GM21723 (cell line): ENCODE measurements around the gene GPRC5B.

ENCODE experiments used
- ATAC-seq: cut with Tn5 transposase; IDR thresholded peaks from one replicate; pipeline ENCODE4 v1.9.1; 2021; ENCODE audit warnings: mild to moderate bottlenecking, moderate library complexity; ENCODE audit not compliant: unreplicated experiment

The GPRC5B gene

GRCh38 chr16:19874026-19874425 lies 10.6 kb downstream of the GPRC5B start:
- no peak for ATAC-seq

DNA sequence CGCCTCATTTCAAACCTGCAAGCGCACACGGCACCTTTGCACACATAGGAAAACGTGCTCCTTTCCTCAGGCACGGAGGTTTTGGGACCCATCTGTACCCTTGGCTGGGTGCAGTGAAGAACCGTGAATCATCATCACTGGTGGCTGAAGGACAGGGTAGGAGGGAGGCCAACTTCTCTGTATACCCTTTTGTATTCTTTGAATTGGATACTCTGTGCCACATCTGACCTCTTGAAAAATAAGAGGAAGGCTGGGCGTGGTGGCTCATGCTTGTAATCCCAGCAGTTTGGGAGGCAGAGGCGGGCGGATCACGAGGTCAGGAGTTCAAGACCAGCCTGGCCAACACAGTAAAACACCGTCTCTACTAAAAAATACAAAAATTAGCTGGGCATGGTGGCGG lies 11.7 kb downstream of the GPRC5B start:
- no peak for ATAC-seq

DNA sequence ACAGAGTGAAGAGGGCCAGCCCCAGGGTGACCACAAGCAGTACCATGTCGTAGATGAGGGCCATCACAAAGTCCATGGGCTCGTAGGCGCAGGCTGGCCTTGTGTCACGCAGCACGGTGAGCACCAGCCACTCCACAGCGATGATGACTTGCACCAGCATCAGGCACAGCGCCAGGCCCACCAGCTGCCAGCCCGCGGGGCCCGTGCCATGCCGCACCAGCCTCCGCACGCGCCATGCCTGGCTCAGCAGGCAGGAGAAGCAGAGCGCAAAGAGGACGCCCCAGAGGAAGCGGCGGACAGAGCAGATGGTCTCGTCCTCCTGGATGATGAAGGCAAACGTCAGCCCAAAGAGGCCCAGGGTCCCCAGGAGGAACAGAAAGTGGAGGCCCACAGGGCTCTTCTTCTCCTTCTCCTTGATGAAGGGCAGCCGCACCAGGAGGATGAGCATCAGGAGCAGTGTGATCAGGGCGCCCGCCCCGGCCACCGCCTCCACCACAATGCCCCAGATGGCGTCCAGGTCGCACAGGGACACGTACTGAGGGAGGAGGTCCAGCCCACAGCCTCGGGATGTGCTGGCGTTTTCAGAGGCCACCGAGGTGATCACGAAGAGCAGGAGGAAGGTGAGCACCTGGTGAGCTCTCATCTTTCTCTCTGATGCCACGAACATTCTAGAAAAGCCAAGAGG lies 12.3 kb downstream of the GPRC5B start:
- no peak for ATAC-seq

DNA sequence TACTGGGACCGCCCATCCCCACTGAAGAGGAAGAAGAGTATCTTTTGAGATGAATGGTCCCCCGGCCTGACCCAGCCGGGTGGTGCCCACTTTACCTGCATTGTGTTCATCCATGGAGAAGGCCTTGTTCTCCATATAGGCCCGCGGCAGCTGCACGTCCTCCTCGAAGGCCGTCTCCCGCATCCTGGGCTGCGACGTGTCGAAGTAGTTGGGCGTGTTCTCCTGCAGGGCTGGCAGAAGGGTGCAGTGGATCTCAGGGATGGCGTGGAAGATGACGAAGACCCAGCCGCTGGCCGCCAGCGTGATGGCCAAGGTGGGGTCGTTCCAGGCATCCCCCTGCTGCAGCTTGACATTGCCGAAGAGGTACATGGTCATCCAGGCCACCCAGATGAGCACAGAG lies 12.9 kb downstream of the GPRC5B start:
- ATAC-seq, result no peak

DNA sequence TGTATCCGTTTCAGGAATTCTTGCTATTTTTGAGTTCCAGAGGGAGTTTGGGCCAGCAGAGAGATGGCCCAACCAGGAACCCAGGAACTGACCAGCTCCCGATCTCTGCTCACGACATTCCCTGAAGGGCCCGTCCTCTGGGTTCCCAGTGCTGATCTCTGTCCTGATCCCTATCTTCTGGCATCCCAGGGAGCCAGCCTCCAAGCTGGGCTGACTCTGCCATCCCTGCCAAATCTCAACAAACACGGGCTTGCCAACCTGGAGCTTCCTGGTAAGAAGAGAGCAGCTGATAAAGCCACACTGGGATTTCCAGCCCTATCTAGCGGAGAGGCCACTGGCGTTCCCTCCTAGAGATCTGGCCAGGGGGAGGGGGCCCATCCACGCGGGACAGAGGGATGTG lies 16.2 kb downstream of the GPRC5B start:
- ATAC-seq, result no peak

GRCh38 chr16:19864566-19864965 lies 20.1 kb downstream of the GPRC5B start:
- ATAC-seq, result no peak

GRCh38 chr16:19863990-19864389 lies 20.7 kb downstream of the GPRC5B start:
- no peak for ATAC-seq

DNA sequence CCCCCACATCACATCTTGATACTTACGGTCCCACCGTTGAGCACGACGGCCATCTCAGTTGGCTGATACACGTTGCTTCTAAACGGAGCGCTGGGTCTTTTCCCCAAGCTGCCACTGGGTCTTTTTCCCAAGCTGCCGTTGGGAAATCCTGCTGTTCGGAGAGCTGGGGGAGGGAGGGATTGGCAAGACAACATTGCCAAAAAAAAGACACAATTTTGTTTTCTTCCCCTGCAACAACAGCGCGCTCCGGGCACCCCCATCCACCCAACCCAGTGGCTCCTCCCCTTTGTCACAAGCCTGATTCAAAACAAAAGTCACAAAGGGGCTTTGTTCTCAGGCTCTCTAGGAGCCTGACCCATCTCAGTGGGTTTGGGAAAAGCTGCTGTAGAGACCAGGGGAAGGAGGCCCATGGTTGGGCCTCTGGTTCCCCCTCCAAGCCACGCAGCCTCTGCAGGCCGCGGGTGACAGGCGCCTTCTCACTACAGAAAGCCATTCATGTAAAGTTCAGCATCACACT lies 22.8 kb downstream of the GPRC5B start:
- no peak for ATAC-seq

- no peak for ATAC-seq
These were observed 23.5 kb downstream of the GPRC5B start for GRCh38 chr16:19861133-19861532.

DNA sequence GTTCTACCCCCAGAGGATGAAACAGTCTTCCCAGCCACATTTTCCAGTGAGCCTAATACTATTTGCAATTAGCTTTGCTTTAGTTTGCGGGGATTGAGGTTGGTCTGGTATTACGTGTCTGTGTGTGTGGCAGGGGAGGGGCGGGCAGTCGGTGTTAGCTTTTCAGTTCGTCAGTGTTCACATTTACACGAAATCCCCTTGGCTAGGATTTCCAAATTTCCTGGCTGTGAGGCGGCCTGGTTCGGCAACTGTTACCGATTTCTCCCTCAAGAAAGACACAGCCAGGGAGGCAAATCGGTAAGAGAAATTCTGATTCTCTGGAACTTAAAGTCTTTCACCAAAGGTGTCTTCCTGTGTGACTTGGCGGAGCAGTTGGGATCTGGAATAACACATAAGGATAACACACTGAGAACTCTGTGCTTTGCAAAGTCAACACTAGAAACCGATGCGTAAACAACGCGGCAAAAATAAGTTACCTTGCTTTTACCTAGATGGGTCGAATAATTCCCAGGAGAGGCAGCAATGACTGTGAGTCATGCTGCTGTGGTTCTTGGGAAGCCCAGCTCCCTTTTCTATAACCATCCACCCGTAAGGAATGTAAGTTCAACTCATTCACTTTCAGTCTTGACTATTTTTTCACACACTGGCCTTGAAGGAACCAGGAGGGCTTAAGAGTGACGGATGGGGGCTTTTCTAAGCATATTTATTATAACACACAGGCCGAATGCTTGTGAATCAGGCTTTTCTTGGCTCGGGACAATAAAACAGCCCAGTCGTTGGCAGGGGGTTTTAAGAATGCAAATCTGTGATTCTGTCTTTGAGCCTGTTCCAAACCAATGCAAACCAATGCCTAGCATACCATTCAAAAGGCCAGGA lies 24.2 kb downstream of the GPRC5B start:
- no peak for ATAC-seq

DNA sequence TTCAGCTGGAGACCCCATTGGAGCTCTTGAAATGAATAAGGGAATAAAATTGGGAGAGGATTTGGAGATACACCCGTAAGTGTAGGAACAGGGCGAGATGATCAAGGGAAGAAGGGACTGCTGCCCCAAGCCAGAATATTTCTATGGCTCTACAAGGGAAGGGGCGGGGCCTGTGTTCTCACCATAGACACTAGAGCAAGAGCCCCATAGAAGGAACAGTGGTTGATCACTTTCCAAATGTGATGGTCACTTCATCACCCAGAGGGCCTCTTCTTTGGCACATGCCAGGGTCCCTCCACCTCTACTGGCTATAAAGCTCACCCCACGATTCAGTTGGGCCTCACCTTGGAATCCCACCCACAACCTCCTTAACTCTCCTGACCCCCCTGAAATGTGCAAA lies 25.0 kb downstream of the GPRC5B start:
- no peak for ATAC-seq

GRCh38 chr16:19859166-19859565 lies 25.5 kb downstream of the GPRC5B start:
- no peak for ATAC-seq

GRCh38 chr16:19858340-19859018 lies 26.2 kb downstream of the GPRC5B start:
- no peak for ATAC-seq

DNA sequence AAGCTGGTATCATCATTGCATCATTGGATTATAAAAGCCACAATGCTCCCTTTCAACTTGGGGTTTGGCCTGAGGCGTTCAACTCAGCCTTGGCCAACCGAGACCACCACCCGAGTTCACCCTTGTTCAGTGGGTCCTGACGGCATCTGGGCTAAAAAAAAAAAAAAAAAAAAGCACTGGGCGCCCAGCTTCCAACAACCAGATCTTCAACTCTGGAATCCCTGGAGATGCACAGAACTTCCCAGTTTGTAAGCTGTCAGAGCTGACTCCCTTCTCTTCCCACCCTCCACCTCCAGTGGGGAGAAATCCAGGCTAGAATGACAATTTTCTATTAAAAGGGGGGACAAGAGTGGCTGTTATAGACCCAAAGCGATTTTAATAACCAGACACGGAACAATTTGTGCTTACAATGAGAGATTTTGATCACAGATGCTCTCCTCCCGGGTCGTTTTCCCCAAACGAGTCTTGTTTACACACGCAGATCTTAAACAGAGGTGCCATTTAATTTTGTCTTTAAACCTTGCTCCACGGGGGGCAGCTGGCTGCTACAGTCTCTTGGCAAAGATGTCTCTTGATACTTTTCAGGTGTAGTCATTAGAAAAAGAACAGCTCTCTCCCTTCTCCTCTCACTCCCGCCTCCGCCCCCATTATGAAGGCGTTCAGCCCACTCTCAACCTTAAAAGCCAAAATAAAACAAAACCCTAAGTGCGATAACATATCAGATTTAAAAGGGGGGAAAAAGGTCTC lies 26.9 kb downstream of the GPRC5B start:
- ATAC-seq, result no peak

- no peak for ATAC-seq
These were observed 28.5 kb downstream of the GPRC5B start for GRCh38 chr16:19856120-19856519.

- ATAC-seq, result no peak
These were observed 30.1 kb downstream of the GPRC5B start for GRCh38 chr16:19854543-19854876.

DNA sequence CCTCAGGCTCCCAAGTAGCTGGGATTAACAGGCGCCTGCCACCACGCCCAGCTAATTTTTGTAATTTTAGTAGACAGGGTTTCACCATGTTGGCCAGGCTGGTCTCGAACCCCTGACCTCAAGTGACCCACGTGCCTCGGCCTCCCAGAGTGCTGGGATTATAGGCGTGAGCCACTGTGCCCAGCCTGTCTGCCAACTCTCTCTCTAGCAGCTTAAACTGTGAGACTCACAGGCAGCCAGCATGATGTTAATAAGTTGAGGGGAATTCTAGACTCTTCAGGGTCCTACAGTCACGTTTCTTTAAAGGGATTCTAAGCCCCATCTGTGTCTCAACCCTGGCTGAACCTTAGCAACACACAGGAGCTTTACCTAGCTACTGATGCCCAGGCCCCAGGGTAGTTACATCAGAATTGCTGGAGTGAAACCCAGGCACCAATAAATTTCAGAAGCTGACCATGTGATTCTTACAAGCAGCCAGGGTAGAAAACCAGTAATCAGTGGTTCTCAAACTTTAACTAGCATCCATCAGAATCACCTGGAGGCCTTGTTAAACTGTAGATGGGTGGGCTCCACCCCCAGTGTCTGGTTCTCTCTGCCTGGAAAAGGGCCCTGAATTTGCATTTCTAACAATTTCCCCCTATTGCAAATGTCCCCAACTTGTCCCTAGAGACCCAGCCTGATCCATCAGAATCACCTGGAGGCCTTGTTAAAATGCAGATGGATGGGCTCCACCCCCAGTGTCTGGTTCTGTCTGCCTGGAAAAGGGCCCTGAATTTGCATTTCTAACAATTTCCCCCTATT lies 30.7 kb downstream of the GPRC5B start:
- ATAC-seq, result no peak

DNA sequence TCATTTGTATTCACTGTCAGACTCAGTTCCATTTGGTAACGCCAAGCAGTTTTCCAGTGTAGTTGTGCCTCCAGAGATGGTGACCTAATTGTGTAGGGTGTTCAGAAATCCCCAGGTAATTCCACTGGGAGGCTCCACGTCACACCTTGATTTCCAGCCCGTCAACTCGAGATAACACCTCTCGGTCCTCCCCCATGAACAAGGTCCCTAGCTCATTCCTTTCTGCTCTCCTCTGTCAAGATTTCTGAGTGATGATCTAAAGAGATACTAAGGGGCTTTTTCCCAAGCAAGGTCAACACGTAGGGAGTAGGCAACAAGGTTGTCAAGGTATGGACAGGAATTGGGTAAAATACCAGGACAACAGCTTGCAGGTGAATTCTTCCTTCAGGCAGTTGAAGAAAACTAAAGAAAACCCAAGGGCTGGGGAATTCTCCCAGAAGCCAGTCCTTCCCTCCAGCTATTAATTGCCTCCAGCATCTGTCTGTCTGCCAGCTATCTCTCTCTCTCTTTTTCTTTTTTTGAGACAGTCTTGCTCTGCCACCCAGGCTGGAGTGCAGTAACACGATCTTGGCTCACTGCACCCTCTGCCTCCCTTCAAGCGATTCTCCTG lies 31.4 kb downstream of the GPRC5B start:
- ATAC-seq, result no peak

DNA sequence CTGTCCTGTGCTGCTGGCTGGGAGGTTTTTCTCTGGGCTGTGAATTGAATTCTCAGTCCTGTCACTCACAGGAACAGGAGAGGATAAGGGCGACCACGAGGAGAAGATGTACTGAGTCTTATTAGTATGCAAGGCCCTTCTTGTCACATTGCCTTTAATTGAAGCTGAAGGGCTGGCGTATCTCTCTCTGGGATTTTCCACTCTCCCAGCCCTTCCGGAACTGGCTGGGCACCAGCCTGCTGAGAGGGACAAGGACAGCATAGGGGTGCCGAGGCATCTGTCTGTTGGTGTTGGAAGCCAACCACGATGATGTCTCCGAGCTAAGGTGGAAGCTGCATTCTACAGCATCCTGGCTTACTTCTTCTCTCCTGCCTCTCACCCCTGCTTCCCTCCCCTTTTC lies 33.2 kb downstream of the GPRC5B start:
- ATAC-seq, result no peak
